IMR-90 (cell line): ENCODE measurements around the gene DSTYK.

Source experiments
- CTCF ChIP-seq: conservative IDR thresholded peaks from 2 replicates; pipeline ENCODE4 v1.5.1; 2012; ENCODE audit warnings: mild to moderate bottlenecking, low read depth, low read length, improper control_type of control experiment
- POLR2A ChIP-seq: IDR thresholded peaks from 2 replicates; pipeline ENCODE4 v1.6.1; 2012; ENCODE audit warnings: mild to moderate bottlenecking, low read depth, low read length
- RCOR1 ChIP-seq: IDR thresholded peaks from 2 replicates; pipeline ENCODE4 v1.6.1; 2012; ENCODE audit warnings: mild to moderate bottlenecking, low read length, improper control_type of control experiment; ENCODE audit not compliant: insufficient replicate concordance

- no peak for TF ChIP-seq CTCF
- TF ChIP-seq RCOR1, result no peak
- no peak for TF ChIP-seq POLR2A
Observed at GRCh38 chr1:205235951-205236350, 24.4 kb upstream of the DSTYK start.
